Smooth muscle cell (in vitro differentiated cells): ENCODE measurements around the gene KCNA5. TPM values are rescaled to one million over a fixed set of nuclear protein-coding genes. Genes with fewer than 3 reads are reported as not detected.

Experiments
- DNase-seq: peaks from one replicate; lab custom pipeline; 2025; ENCODE audit not compliant: unreplicated experiment; lab: John Stamatoyannopoulos, UW
- H2AFZ ChIP-seq: fragments of 200-600 bp; sonication (generic); 2 replicates; pipeline ENCODE4 v1.6.0; 2016; ENCODE audit warnings: antibody characterized with exemption, low read depth, mild to moderate bottlenecking
- H3F3A ChIP-seq: fragments of 200-600 bp; sonication (generic); 2 replicates; pipeline ENCODE4 v1.6.0; 2017; ENCODE audit warnings: antibody characterized with exemption, low read depth
- H3K27ac ChIP-seq: fragments of 200-600 bp; sonication (generic); 2 replicates; pipeline ENCODE4 v1.5.1; 2016; ENCODE audit warnings: low read depth, mild to moderate bottlenecking
- H3K27me3 ChIP-seq: fragments of 200-600 bp; sonication (generic); 2 replicates; pipeline ENCODE4 v1.6.1; 2016; ENCODE audit warnings: low read depth, mild to moderate bottlenecking
- H3K36me3 ChIP-seq: fragments of 200-600 bp; sonication (generic); 2 replicates; pipeline ENCODE4 v1.5.1; 2016; ENCODE audit warnings: low read depth
- H3K4me1 ChIP-seq: fragments of 200-600 bp; sonication (generic); 2 replicates; pipeline ENCODE4 v1.5.1; 2016; ENCODE audit warnings: low read depth
- H3K4me2 ChIP-seq: fragments of 200-600 bp; sonication (generic); 2 replicates; pipeline ENCODE4 v1.6.0; 2016; ENCODE audit warnings: mild to moderate bottlenecking
- H3K4me3 ChIP-seq: fragments of 200-600 bp; sonication (generic); 2 replicates; pipeline ENCODE4 v1.5.1; 2016; ENCODE audit warnings: mild to moderate bottlenecking
- H3K79me2 ChIP-seq: fragments of 200-600 bp; sonication (generic); 2 replicates; pipeline ENCODE4 v1.6.0; 2016; ENCODE audit warnings: low read depth, mild to moderate bottlenecking
- H3K9ac ChIP-seq: fragments of 200-600 bp; sonication (generic); 2 replicates; pipeline ENCODE4 v1.6.0; 2016; ENCODE audit warnings: low read depth
- H3K9me3 ChIP-seq: fragments of 200-600 bp; sonication (generic); replicated peaks from 2 replicates; pipeline ENCODE4 v1.5.1; 2016; ENCODE audit warnings: low read depth
- H4K20me1 ChIP-seq: fragments of 200-600 bp; sonication (generic); 2 replicates; pipeline ENCODE4 v1.6.0; 2016; ENCODE audit warnings: low read depth
- CTCF ChIP-seq: fragments of 200-600 bp; sonication (generic); IDR thresholded peaks from 2 replicates; pipeline ENCODE4 v1.5.1; 2017; ENCODE audit warnings: borderline replicate concordance, mild to moderate bottlenecking, antibody characterized with exemption; ENCODE audit not compliant: insufficient read depth, poor library complexity, severe bottlenecking
- WGBS: methylation state at CpG from one replicate; pipeline ENCODE4 v1.1.7; 2016; ENCODE audit warnings: low lambda C conversion rate; 5-methylcytosine and 5-hydroxymethylcytosine counted together
- polyA plus RNA-seq: library from polyadenylated mRNA; unstranded; fragments of >200 nt; fragmentation: Nextera tagmentation; extraction: Ambion mirVana; gene quantifications from 2 replicates; pipeline ENCODE4 v1.2.1, GENCODE V29; 2016
- total RNA-seq: library from RNA; depleted of rRNA; stranded (reverse); fragments of >200 nt; gene quantifications from 2 replicates; pipeline ENCODE4 v1.2.3, GENCODE V29; 2014

KCNA5 gene
- total and polyA plus RNA-seq, 2 experiments from 2014 or later: not detected

- no peak overlapping the region for H3K4me2 ChIP-seq
- H4K20me1 ChIP-seq: no peaks in the 10 kb centered on the region
- H3K4me1 ChIP-seq: no peaks in the 10 kb centered on the region
- no peak for DNase-seq
- H3K9me3 ChIP-seq: no peaks in the 10 kb centered on the region
- no peak for TF ChIP-seq CTCF
- no peak overlapping the region for H2AFZ ChIP-seq
- no peaks in the 10 kb centered on the region for H3F3A ChIP-seq
- no peaks in the 10 kb centered on the region for H3K36me3 ChIP-seq
- no peaks in the 10 kb centered on the region for H3K79me2 ChIP-seq
- H3K27ac ChIP-seq: no peak overlapping the region
- no peaks in the 10 kb centered on the region for H3K27me3 ChIP-seq
- H3K4me3 ChIP-seq: no peak overlapping the region
- no peak overlapping the region for H3K9ac ChIP-seq
- 86% methylated on average over 18 of the region's 18 CpGs for WGBS
Measured at GRCh38 chr12:5088586-5089264, 45.0 kb downstream of the KCNA5 start.

GRCh38 chr12:5094551-5094950 is 50.9 kb downstream of the KCNA5 start:
- Histone ChIP-seq H3K9ac (no peak overlapping the region), H3K4me1 (no peaks in the 10 kb centered on the region), H3K4me3 (no peak overlapping the region), H3K27ac (no peak overlapping the region), H3K79me2 (no peaks in the 10 kb centered on the region), H3F3A (no peaks in the 10 kb centered on the region), H2AFZ (no peak overlapping the region), H3K27me3 (no peaks in the 10 kb centered on the region), H3K9me3 (no peaks in the 10 kb centered on the region), H3K36me3 (no peaks in the 10 kb centered on the region), H3K4me2 (no peak overlapping the region), H4K20me1 (no peaks in the 10 kb centered on the region)
- no peak for DNase-seq
- no peak for TF ChIP-seq CTCF
- whole genome bisulfite sequencing: 43% methylated on average over 1 of the region's 1 CpG

GRCh38 chr12:5094986-5095385 is 51.3 kb downstream of the KCNA5 start:
- no peaks in the 10 kb centered on the region for H3K4me1 ChIP-seq
- no peaks in the 10 kb centered on the region for H4K20me1 ChIP-seq
- H3F3A ChIP-seq: no peaks in the 10 kb centered on the region
- no peaks in the 10 kb centered on the region for H3K9me3 ChIP-seq
- H3K79me2 ChIP-seq: no peaks in the 10 kb centered on the region
- no peaks in the 10 kb centered on the region for H3K36me3 ChIP-seq
- H3K9ac ChIP-seq: no peak overlapping the region
- no peak for DNase-seq
- 94% methylated on average over 3 of the region's 3 CpGs for WGBS
- no peak for TF ChIP-seq CTCF
- no peak overlapping the region for H3K4me2 ChIP-seq
- H3K27ac ChIP-seq: no peak overlapping the region
- H3K27me3 ChIP-seq: no peaks in the 10 kb centered on the region
- H3K4me3 ChIP-seq: no peak overlapping the region
- no peak overlapping the region for H2AFZ ChIP-seq

Other genes starting within 250 kb of the KCNA5 start
- gene KCNA1, start 134.0 kb upstream of the KCNA5 start, total RNA-seq: not detected in 2 replicates
- not detected in 2 replicates for gene KCNA1, start 134.0 kb upstream of the KCNA5 start, polyA plus RNA-seq